HG03045 (cell line): ENCODE results near the gene BMP6.
"Not testable (repeated sequence)": the region's sequence is repeated elsewhere in the genome, so short reads cannot be mapped to it uniquely, and the experiment has no call there.

Experiments used
- ATAC-seq: cut with Tn5 transposase; IDR thresholded peaks from one replicate; pipeline ENCODE4 v1.9.1; 2021; ENCODE audit warnings: mild to moderate bottlenecking, moderate library complexity; ENCODE audit not compliant: unreplicated experiment

BMP6 gene

GRCh38 chr6:7786214-7786661, 60.3 kb downstream of the BMP6 start:
- ATAC-seq: no peak

GRCh38 chr6:7787137-7787608, 61.3 kb downstream of the BMP6 start:
- ATAC-seq: no peak

GRCh38 chr6:7787731-7788130, 61.8 kb downstream of the BMP6 start:
- ATAC-seq: no peak

- ATAC-seq: no peak
Measured at GRCh38 chr6:7794509-7794908, 68.6 kb downstream of the BMP6 start.

DNA sequence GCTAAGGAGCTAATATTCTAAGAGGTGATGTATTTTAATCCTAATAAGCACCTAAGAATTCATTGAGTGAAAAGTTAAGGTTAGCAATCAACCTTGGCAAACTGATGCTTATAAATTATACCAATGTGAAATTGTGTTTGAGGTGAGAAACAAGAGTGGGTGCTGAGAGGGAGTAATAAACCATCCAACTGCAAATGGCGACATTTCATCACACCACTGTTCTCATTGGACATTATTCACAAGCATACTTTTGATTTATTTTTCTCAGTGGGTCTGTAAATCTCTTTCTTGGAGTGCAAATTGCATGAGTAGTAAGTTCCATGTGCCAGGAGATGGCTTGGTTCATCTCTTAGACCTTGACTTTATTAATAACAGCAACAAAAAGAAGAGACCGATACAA, 71.5 kb downstream of the BMP6 start:
- no peak for ATAC-seq

- no peak for ATAC-seq
Measured at GRCh38 chr6:7798751-7799150, 72.9 kb downstream of the BMP6 start.

- no peak for ATAC-seq
Measured at GRCh38 chr6:7802662-7803061, 76.8 kb downstream of the BMP6 start.

- no peak for ATAC-seq
Measured at GRCh38 chr6:7803214-7803613, 77.3 kb downstream of the BMP6 start.

GRCh38 chr6:7805078-7805849, 79.4 kb downstream of the BMP6 start:
- no peak for ATAC-seq

DNA sequence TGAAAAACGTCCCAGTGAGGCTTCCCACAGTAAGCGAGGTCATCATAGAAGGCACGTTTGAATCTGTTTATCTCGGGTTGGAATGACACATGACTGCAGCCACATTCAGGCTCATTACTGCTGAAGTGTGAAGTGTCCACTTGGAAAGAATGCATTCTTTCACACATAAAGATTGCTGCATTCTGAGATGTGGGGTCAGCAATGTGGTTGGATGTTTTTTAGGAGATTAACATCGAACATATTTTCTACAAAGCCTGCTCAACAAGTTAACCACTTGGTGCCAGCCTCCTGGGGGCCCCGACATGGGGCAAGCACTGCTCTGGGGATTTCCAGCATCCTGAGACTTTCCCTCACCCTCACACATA, 79.9 kb downstream of the BMP6 start:
- ATAC-seq: no peak

GRCh38 chr6:7806711-7807110, 80.8 kb downstream of the BMP6 start:
- no peak for ATAC-seq

DNA sequence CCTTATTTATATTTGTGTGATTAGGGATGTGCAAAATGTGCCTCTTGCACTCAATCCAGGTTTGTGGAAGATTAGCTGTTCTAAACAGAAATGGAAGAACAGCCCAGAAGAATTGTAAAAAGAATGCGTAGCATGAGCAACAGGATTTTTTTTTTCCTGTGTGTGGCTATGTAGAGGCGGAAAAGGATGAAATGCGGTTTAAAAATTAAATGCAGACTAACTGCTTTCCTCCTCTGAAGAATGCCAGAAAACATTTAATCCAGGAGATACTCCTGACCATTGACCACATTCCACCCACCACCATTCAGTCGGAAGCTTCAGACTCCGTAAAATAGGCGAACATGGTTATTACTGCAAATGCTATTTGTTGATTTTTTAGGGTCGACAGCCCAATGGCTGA, 83.4 kb downstream of the BMP6 start:
- ATAC-seq: no peak

DNA sequence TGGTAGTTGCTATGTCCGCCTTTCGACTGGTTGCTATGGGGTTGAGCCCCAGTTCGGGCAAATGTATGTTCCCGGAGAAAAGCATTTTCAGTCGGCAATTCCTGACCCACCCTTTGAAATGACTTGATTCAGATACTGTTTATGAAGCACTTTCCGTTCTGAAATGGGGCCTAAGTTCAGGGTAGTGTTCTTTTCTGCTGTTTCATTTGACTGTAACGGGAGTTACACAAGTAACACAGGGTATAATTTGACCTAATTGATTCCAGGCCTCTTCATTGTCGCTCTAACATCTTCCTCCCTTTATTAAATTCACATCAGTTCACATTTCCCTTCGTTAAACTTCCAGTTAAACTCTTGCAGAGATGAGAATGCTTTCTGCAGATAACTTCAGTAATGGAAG, 85.5 kb downstream of the BMP6 start:
- no peak for ATAC-seq

- ATAC-seq: no peak
Measured at GRCh38 chr6:7812623-7813022, 86.7 kb downstream of the BMP6 start.

GRCh38 chr6:7813193-7813592, 87.3 kb downstream of the BMP6 start:
- no peak for ATAC-seq

GRCh38 chr6:7813704-7814103, 87.8 kb downstream of the BMP6 start:
- no peak for ATAC-seq

GRCh38 chr6:7815716-7816115, 89.8 kb downstream of the BMP6 start:
- ATAC-seq: no peak

DNA sequence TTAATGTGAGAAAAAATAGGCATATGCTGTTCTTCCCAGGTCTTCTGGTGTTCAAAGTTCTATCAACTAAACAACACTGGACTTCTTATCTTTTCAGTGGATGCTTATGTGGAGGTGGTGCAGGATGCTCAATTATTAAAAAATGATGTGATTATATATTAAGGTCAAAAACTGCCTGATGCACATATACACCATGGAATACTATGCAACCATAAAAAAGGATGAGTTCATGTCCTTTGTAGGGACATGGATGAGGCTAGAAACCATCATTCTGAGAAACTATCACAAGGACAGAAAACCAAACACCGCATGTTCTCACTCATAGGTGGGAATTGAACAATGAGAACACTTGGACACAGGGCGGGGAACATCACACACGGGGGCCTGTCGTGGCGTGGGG, 91.3 kb downstream of the BMP6 start:
- not testable (repeated sequence) for ATAC-seq

DNA sequence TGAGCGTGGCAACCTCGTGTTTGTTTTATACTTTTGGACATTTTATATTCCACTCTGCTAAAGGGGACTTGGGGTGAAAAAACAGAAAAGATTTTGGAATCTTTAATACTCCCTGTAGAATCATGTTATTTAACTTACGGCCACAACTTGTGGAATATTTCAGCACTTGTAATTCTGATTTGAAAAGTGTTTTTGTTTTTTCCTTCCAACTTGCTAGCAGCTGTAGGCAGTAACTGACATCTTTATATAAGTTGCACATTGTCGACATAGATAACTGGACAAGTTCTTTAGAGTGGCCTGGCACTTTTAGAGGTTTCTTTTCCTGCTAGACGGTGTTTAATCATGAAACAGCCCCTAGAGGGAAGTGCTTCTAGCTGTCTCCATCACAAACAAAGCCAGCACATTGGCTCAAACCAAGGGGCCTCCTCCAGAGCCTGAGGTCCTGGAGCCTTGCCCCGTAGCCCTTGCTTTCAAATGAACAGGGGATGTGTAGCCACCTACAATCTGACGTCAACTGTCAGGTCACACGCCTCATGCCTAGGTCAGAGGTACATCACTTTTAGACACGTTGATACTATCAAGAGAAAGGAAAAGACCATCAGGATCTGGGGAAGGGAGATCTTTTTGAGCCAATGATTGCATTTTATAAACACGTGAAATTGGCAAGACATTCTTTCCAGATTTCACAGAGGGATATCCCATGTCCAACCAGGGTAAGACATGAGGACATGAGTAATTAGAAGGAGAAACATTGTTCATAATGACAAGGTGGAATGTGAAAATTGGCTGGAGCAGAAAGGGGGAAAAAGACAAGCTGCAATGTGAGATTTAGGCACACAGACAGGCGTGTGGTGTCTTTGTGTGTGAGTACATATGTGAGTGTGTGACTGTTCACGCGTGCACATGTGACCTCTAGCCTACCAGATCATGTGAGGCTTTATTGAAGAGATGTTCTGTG, 92.6 kb downstream of the BMP6 start:
- ATAC-seq: no peak

DNA sequence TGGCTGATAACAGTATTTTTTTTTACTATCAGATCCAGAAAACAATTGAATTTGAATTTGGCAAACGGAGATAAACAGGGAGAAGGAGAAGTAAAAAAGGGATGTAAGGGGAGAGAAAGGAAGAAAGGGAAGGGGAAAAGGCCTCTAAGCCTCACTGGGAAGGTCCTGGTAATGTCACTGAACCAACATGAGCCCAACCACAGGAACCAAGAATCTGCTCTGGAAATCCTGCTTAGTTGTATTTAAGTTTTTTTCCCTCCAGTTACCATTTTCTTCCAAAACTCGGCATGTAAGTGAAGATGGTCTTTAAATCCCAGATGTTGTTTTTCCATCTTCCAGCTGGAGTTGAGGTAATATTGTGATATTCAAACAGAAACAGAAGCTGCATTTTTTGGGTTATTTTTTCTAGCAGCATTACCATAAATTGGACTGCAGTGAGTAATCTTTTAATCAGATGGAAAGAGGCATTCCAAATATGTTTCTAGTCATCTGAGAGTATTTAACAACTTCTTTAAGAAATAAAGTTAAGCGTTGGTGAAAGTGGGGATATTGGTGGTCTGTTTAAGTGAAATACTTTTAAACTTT, 93.6 kb downstream of the BMP6 start:
- no peak for ATAC-seq

GRCh38 chr6:7820288-7820835, 94.5 kb downstream of the BMP6 start:
- ATAC-seq: no peak
